Calu3 (cell line): Measurements from ENCODE around the gene CCP110. TPM values are rescaled to one million over a fixed set of nuclear protein-coding genes. Genes with fewer than 3 reads are reported as not detected.
A peak's percentile ranks its signal among the peaks of the same experiment; 100 is the strongest.

ENCODE experiments used
- BruUV-seq: library from RNA; stranded (reverse); fragments of 400-500 nt; replicated peaks from 2 replicates; lab custom pipeline; 2021; lab: Mats Ljungman, UMichigan
- CTCF ChIA-PET: fragments of 300-600 bp; sonication (Branson Sonifier 250); formaldehyde crosslinking; loops from one replicate; lab custom pipeline; 2022; ENCODE audit warnings: antibody characterized with exemption; lab: Charles Lee
- DNase-seq: peaks from one replicate; pipeline ENCODE4 v3.0.0; 2022
- H3K27ac Mint-ChIP-seq: one replicate; pipeline ENCODE4 v1.8.0; 2022; ENCODE audit warnings: mixed read lengths; ENCODE audit not compliant: unreplicated experiment
- H3K27me3 Mint-ChIP-seq: one replicate; pipeline ENCODE4 v1.8.0; 2022; ENCODE audit warnings: mixed read lengths; ENCODE audit not compliant: unreplicated experiment
- H3K36me3 Mint-ChIP-seq: one replicate; pipeline ENCODE4 v1.8.0; 2022; ENCODE audit warnings: mild to moderate bottlenecking, moderate library complexity, mixed read lengths; ENCODE audit not compliant: insufficient read depth, unreplicated experiment
- H3K4me1 Mint-ChIP-seq: one replicate; pipeline ENCODE4 v1.8.0; 2022; ENCODE audit warnings: mild to moderate bottlenecking, low read depth, mixed read lengths; ENCODE audit not compliant: unreplicated experiment
- H3K4me3 Mint-ChIP-seq: one replicate; pipeline ENCODE4 v1.8.0; 2022; ENCODE audit warnings: mild to moderate bottlenecking, low read depth, moderate library complexity, mixed read lengths; ENCODE audit not compliant: unreplicated experiment
- H3K9me3 Mint-ChIP-seq: one replicate; pipeline ENCODE4 v1.8.0; 2022; ENCODE audit warnings: low read depth, mixed read lengths; ENCODE audit not compliant: unreplicated experiment
- CTCF ChIP-seq: fragments of 200-600 bp; IDR thresholded peaks from one replicate; pipeline ENCODE4 v1.8.0; 2022; ENCODE audit warnings: antibody characterized with exemption; ENCODE audit not compliant: unreplicated experiment
- intact Hi-C: fragments of 100-400 bp; cut with micrococcal nuclease; formaldehyde crosslinking; loops from one replicate; pipeline ENCODE4 v1.10.0; 2022; ENCODE audit not compliant: unreplicated experiment
- total RNA-seq: library from RNA; stranded (reverse); gene quantifications from 2 replicates; pipeline ENCODE4 v1.2.3, GENCODE V29; 2022

CCP110 gene
- total RNA-seq, 1 experiment from 2014 or later, result 34.4 TPM

GRCh38 chr16:19548144-19548543 lies 24.4 kb downstream of the CCP110 start:
- BruUV-seq, result no TSS peak
- TF ChIP-seq CTCF, result no peak
- intact Hi-C loops, result no loop called here
- DNase-seq, result no peak
- Mint-ChIP-seq H3K36me3 (peaks cover 22% of the 10 kb centered on the region), H3K27me3 (no peaks in the 10 kb centered on the region), H3K27ac (no peak overlapping the region), H3K9me3 (peaks cover 4% of the 10 kb centered on the region), H3K4me1 (peaks cover 8% of the 10 kb centered on the region), H3K4me3 (no peak overlapping the region)
- CTCF ChIA-PET, result no interaction called here

- Mint-ChIP-seq H3K27me3 (no peaks in the 10 kb centered on the region), H3K9me3 (no peaks in the 10 kb centered on the region), H3K27ac (no peak overlapping the region), H3K4me1 (no peaks in the 10 kb centered on the region), H3K36me3 (peaks cover 12% of the 10 kb centered on the region), H3K4me3 (no peak overlapping the region)
- CTCF ChIA-PET, result interaction anchor here (0.6 kb wide), 1 partner anchor 316 kb away, joined by 3 read pairs; no protein-coding TSS in a partner anchor
- no peak for DNase-seq
- no TSS peak for BruUV-seq
- intact Hi-C loops, result no loop called here
- TF ChIP-seq CTCF, result no peak
These were observed 25.9 kb downstream of the CCP110 start for GRCh38 chr16:19549673-19550072.

- no peaks in the 10 kb centered on the region for H3K27me3 Mint-ChIP-seq
- DNase-seq, result peak; percentile 94
- H3K4me3 Mint-ChIP-seq, result peak within 1 kb of the TSS; percentile 71
- H3K4me1 Mint-ChIP-seq, result no peaks in the 10 kb centered on the region
- CTCF ChIA-PET, result interaction anchor here (0.5 to 2.2 kb wide), 11 partner anchors 8 to 1965 kb away, joined by 3 to 13 read pairs (median 3); partner anchors contain the start of gene CCP110
- peaks cover 13% of the 10 kb centered on the region for H3K36me3 Mint-ChIP-seq
- no peaks in the 10 kb centered on the region for H3K9me3 Mint-ChIP-seq
- TF ChIP-seq CTCF, result peak; percentile 51
- intact Hi-C loops, result no loop called here
- peak within 1 kb of the TSS; percentile 66 for H3K27ac Mint-ChIP-seq
- BruUV-seq, result no TSS peak
These were observed 31.6 kb downstream of the CCP110 start, which contains the start of gene VPS35L for GRCh38 chr16:19555186-19555937. Gene VPS35L (plus strand): TSS chr16:19555703. CDS start chr16:19555730, 27 bp downstream.

DNA sequence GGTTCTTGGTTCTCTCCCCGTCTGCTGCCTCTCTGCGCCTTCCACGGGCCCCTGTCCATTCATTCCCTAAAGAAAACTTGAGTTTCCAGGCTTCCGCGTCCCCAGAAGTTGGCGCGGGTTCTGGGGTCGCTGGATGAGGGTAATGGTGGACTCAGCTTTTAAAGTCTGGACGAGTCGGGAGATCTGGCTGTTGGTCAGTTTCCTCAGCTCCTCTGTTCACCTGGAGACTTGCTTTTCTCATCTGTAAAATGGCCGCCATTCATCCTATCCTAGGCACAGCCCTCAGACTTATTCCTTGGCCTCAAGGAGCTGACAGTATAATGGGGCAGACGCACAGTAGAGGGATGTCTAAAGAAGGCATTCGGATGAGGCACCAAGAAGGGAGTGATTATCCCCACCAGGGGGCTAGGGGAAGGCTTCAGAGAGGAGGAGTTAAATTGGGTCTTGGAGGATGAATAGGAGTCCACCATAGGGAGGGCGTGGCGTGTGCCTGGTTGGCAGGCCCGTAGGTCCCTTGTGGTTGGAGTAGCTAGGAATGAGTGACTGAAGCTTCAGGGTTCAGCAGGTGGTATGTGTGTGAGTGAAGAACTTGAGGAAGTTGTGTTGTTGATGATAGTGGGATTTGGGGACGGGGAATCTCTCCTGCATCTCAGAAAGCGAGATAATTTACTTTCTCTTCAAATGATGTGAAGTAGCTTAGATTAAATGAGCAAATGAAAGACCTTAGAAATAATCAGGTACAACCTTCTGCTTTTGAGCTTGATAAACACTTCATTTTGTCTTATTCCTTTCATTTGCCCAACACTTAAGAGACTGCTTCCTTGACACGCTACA lies 32.4 kb downstream of the CCP110 start:
- CTCF ChIA-PET, result interaction anchor here (0.5 to 2.2 kb wide), 9 partner anchors 7 to 1964 kb away, joined by 3 to 13 read pairs (median 3); partner anchors contain the start of gene CCP110
- Mint-ChIP-seq H3K4me3 (peak overlapping the region; percentile 71), H3K9me3 (no peaks in the 10 kb centered on the region), H3K27ac (peak overlapping the region; percentile 1), H3K4me1 (no peaks in the 10 kb centered on the region), H3K27me3 (no peaks in the 10 kb centered on the region), H3K36me3 (peaks cover 13% of the 10 kb centered on the region)
- peak; percentile 4 for DNase-seq
- no peak for TF ChIP-seq CTCF
- TSS peak; percentile 39 for BruUV-seq
- intact Hi-C loops, result no loop called here
